PC-3 (cell line): ENCODE data around the gene COX6B1. TPM values are rescaled to one million over a fixed set of nuclear protein-coding genes. Genes with fewer than 3 reads are reported as not detected.

Experiments used
- total RNA-seq: library from RNA; depleted of rRNA; stranded (reverse); fragments of >200 nt; gene quantifications from 2 replicates; pipeline ENCODE4 v1.2.3, GENCODE V29; 2014; rRNA removed

The COX6B1 gene
- total RNA-seq, 1 experiment from 2014 or later = 563 TPM

Other genes starting within 250 kb of the COX6B1 start
- not detected in 2 replicates for gene FFAR2, start 200.1 kb upstream of the COX6B1 start, total RNA-seq
- gene KRTDAP, start 157.9 kb upstream of the COX6B1 start, total RNA-seq = not detected in 2 replicates
- 128 and 144 TPM in 2 replicates for gene DMKN, start 134.7 kb upstream of the COX6B1 start, total RNA-seq
- 0.26 and 2.1 TPM in 2 replicates for gene SBSN, start 120.0 kb upstream of the COX6B1 start, total RNA-seq
- gene GAPDHS, start 114.9 kb upstream of the COX6B1 start, total RNA-seq = not detected in 2 replicates
- 191 and 206 TPM in 2 replicates for gene TMEM147, start 102.7 kb upstream of the COX6B1 start, total RNA-seq
- gene ATP4A, start 84.7 kb upstream of the COX6B1 start, total RNA-seq = not detected in 2 replicates
- gene PMIS2, start 62.1 kb upstream of the COX6B1 start, total RNA-seq = not detected in 2 replicates
- 25.9 and 26.4 TPM in 2 replicates for gene HAUS5, start 35.6 kb upstream of the COX6B1 start, total RNA-seq
- gene RBM42, start 19.3 kb upstream of the COX6B1 start, total RNA-seq = 81.6 and 126 TPM in 2 replicates
- gene ETV2, start 6.6 kb upstream of the COX6B1 start, total RNA-seq = 0.36 TPM in 1 of 2 replicates, not detected in the other
- gene UPK1A, start 18.2 kb downstream of the COX6B1 start, total RNA-seq = not detected in 2 replicates
- gene ZBTB32, start 56.2 kb downstream of the COX6B1 start, total RNA-seq = not detected in 2 replicates
- 10.8 and 23.4 TPM in 2 replicates for gene KMT2B, start 69.7 kb downstream of the COX6B1 start, total RNA-seq
- gene IGFLR1, start 94.1 kb downstream of the COX6B1 start, total RNA-seq = 0.81 and 9.3 TPM in 2 replicates
- gene U2AF1L4, start 97.1 kb downstream of the COX6B1 start, total RNA-seq = 7.8 and 16.4 TPM in 2 replicates
- gene PSENEN, start 97.3 kb downstream of the COX6B1 start, total RNA-seq = 34.3 and 42.9 TPM in 2 replicates
- gene LIN37, start 100.3 kb downstream of the COX6B1 start, total RNA-seq = 4.6 and 8.2 TPM in 2 replicates
- not detected in 2 replicates for gene HSPB6, start 108.7 kb downstream of the COX6B1 start, total RNA-seq
- 5.5 and 6.1 TPM in 2 replicates for gene PROSER3, start 109.9 kb downstream of the COX6B1 start, total RNA-seq
- gene ARHGAP33, start 127.2 kb downstream of the COX6B1 start, total RNA-seq = 3.7 and 5.4 TPM in 2 replicates
- not detected in 2 replicates for gene PRODH2, start 164.5 kb downstream of the COX6B1 start, total RNA-seq
- not detected in 2 replicates for gene NPHS1, start 204.2 kb downstream of the COX6B1 start, total RNA-seq
- gene KIRREL2, start 208.6 kb downstream of the COX6B1 start, total RNA-seq = not detected in 2 replicates
- 21.1 and 23.2 TPM in 2 replicates for gene APLP1, start 220.3 kb downstream of the COX6B1 start, total RNA-seq